Glomerular endothelial cell (primary cell): ENCODE data around the gene CAMTA1. TPM values are rescaled to one million over a fixed set of nuclear protein-coding genes. Genes with fewer than 3 reads are reported as not detected.
"Not testable (repeated sequence)": the region's sequence is repeated elsewhere in the genome, so short reads cannot be mapped to it uniquely, and the experiment has no call there.

ENCODE experiments used
- DNase-seq: peaks from one replicate; pipeline ENCODE4 v3.0.0-alpha.2; 2011; ENCODE audit warnings: low read depth, low spot score; ENCODE audit errors: extremely low read depth
- total RNA-seq: library from RNA; depleted of rRNA; stranded (reverse); fragments of >200 nt; gene quantifications from 2 replicates; pipeline ENCODE4 v1.2.3, GENCODE V29; 2015

Gene CAMTA1
- total RNA-seq, 1 donor from 2014 or later: 111 TPM

- no peak for DNase-seq
These were observed 896.1 kb downstream of the CAMTA1 start for GRCh38 chr1:7681401-7681800.

- no peak for DNase-seq
These were observed 898.3 kb downstream of the CAMTA1 start for GRCh38 chr1:7683521-7683920.

GRCh38 chr1:7684132-7684531 lies 898.9 kb downstream of the CAMTA1 start:
- no peak for DNase-seq

- no peak for DNase-seq
These were observed 899.8 kb downstream of the CAMTA1 start for GRCh38 chr1:7684861-7685635.

- DNase-seq: no peak
These were observed 901.1 kb downstream of the CAMTA1 start for GRCh38 chr1:7686301-7686850.

- DNase-seq: no peak
These were observed 902.2 kb downstream of the CAMTA1 start for GRCh38 chr1:7687411-7687810.

GRCh38 chr1:7688659-7689058 lies 903.4 kb downstream of the CAMTA1 start:
- no peak for DNase-seq

GRCh38 chr1:7689307-7689706 lies 904.1 kb downstream of the CAMTA1 start:
- not testable (repeated sequence) for DNase-seq

- no peak for DNase-seq
These were observed 904.8 kb downstream of the CAMTA1 start for GRCh38 chr1:7690076-7690475.

- no peak for DNase-seq
These were observed 905.4 kb downstream of the CAMTA1 start for GRCh38 chr1:7690496-7691182.

GRCh38 chr1:7691576-7691975 lies 906.3 kb downstream of the CAMTA1 start:
- no peak for DNase-seq

- DNase-seq: no peak
These were observed 906.8 kb downstream of the CAMTA1 start for GRCh38 chr1:7692005-7692404.

- DNase-seq: not testable (repeated sequence)
These were observed 907.8 kb downstream of the CAMTA1 start for GRCh38 chr1:7693037-7693436.

GRCh38 chr1:7693662-7694061 lies 908.4 kb downstream of the CAMTA1 start:
- DNase-seq: no peak

GRCh38 chr1:7694600-7695496 lies 909.6 kb downstream of the CAMTA1 start:
- DNase-seq: no peak

GRCh38 chr1:7695497-7696117 lies 910.4 kb downstream of the CAMTA1 start:
- no peak for DNase-seq

GRCh38 chr1:7698641-7699040 lies 913.4 kb downstream of the CAMTA1 start:
- DNase-seq: no peak

GRCh38 chr1:7702365-7702764 lies 917.1 kb downstream of the CAMTA1 start:
- DNase-seq: no peak

- DNase-seq: no peak
These were observed 918.3 kb downstream of the CAMTA1 start for GRCh38 chr1:7703321-7704213.
